ENCODE measurements around the gene OR56B1. TPM values are rescaled to one million over a fixed set of nuclear protein-coding genes. Genes with fewer than 3 reads are reported as not detected.

Gene OR56B1
- polyA plus RNA-seq (not detected in 2 replicates), polyA minus RNA-seq (0.24 TPM in 1 of 2 replicates, not detected in the other)

DNA sequence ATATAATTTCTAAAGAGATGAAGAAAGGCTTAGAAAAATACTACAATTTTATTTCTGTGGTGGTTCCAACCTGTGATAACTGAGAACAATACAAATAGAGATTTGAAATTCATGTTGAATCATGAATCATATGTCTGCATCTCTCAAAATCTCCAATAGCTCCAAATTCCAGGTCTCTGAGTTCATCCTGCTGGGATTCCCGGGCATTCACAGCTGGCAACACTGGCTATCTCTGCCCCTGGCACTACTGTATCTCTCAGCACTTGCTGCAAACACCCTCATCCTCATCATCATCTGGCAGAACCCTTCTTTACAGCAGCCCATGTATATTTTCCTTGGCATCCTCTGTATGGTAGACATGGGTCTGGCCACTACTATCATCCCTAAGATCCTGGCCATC is at the start of gene OR56B1:
Gene OR56B1, plus strand, starts transcription at position 53 of the 400 bp plus-strand sequence. Its CDS starts 69 bp downstream, at position 122.
- TF ChIP-seq MXI1 (conservative IDR thresholded peaks at IDR 0.05; ENCODE audit: poor library complexity, severe bottlenecking): no peak
- no peak for TF ChIP-seq SMC3 (conservative IDR thresholded peaks at IDR 0.05; ENCODE audit: poor library complexity)
- TF ChIP-seq, protein P1, sequence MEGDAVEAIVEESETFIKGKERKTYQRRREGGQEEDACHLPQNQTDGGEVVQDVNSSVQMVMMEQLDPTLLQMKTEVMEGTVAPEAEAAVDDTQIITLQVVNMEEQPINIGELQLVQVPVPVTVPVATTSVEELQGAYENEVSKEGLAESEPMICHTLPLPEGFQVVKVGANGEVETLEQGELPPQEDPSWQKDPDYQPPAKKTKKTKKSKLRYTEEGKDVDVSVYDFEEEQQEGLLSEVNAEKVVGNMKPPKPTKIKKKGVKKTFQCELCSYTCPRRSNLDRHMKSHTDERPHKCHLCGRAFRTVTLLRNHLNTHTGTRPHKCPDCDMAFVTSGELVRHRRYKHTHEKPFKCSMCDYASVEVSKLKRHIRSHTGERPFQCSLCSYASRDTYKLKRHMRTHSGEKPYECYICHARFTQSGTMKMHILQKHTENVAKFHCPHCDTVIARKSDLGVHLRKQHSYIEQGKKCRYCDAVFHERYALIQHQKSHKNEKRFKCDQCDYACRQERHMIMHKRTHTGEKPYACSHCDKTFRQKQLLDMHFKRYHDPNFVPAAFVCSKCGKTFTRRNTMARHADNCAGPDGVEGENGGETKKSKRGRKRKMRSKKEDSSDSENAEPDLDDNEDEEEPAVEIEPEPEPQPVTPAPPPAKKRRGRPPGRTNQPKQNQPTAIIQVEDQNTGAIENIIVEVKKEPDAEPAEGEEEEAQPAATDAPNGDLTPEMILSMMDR (IDR thresholded peaks at IDR 0.05; ENCODE audit: poor library complexity, severe bottlenecking): no peak
- no peak for TF ChIP-seq EP300 (conservative IDR thresholded peaks at IDR 0.05; ENCODE audit: poor library complexity, severe bottlenecking)
- no peak for TF ChIP-seq RAD21 (conservative IDR thresholded peaks at IDR 0.05)
- TF ChIP-seq EZH2 (IDR thresholded peaks at IDR 0.05; ENCODE audit: borderline replicate concordance, insufficient read depth, low read length, poor library complexity, severe bottlenecking): no peak
- no peak for TF ChIP-seq REST (IDR thresholded peaks at IDR 0.05; ENCODE audit: borderline replicate concordance)
- TF ChIP-seq TAF1 (IDR thresholded peaks at IDR 0.05; ENCODE audit: low read depth): no peak
- TF ChIP-seq POLR2AphosphoS5 (IDR thresholded peaks at IDR 0.05): no peak
- Histone ChIP-seq H3K79me2 (replicated peaks; ENCODE audit: insufficient read depth, low read length) (no peaks in the 10 kb centered on the region), H3K9me3 (ENCODE audit: low read length) (no peaks in the 10 kb centered on the region), H3K4me2 (ENCODE audit: low read length) (no peak within 1 kb of the TSS), H3K9me2 (ENCODE audit: insufficient read depth, low read length) (no peaks in the 10 kb centered on the region), H4K20me1 (ENCODE audit: insufficient read depth) (no peaks in the 10 kb centered on the region), H3F3A (ENCODE audit: insufficient read depth, low read length, poor library complexity, severe bottlenecking) (no peaks in the 10 kb centered on the region), H2AFZ (ENCODE audit: low read depth, low read length) (no peak within 1 kb of the TSS), H3K36me3 (ENCODE audit: insufficient read depth, low read length) (no peaks in the 10 kb centered on the region), H3K9ac (ENCODE audit: low read length) (no peak within 1 kb of the TSS), H3K27ac (ENCODE audit: low read length) (no peak within 1 kb of the TSS), H3K4me3 (ENCODE audit: low read length) (no peak within 1 kb of the TSS), H3K27me3 (ENCODE audit: insufficient read depth, low read depth, low read length) (no peaks in the 10 kb centered on the region)

GRCh38 chr11:5688482-5688881 is 47.8 kb upstream of the OR56B1 start:
- Histone ChIP-seq H3K9me3 (ENCODE audit: low read length) (no peaks in the 10 kb centered on the region), H3K36me3 (ENCODE audit: insufficient read depth, low read length) (no peaks in the 10 kb centered on the region), H3K4me2 (ENCODE audit: low read length) (no peak overlapping the region), H4K20me1 (ENCODE audit: insufficient read depth) (no peaks in the 10 kb centered on the region), H2AFZ (ENCODE audit: low read depth, low read length) (no peak overlapping the region), H3F3A (ENCODE audit: insufficient read depth, low read length, poor library complexity, severe bottlenecking) (no peaks in the 10 kb centered on the region), H3K27me3 (ENCODE audit: insufficient read depth, low read depth, low read length) (no peaks in the 10 kb centered on the region), H3K27ac (ENCODE audit: low read length) (no peak overlapping the region), H3K9me2 (ENCODE audit: insufficient read depth, low read length) (no peaks in the 10 kb centered on the region), H3K9ac (ENCODE audit: low read length) (no peak overlapping the region), H3K79me2 (replicated peaks; ENCODE audit: insufficient read depth, low read length) (no peaks in the 10 kb centered on the region), H3K4me3 (ENCODE audit: low read length) (no peak overlapping the region)
- TF ChIP-seq MXI1 (conservative IDR thresholded peaks at IDR 0.05; ENCODE audit: poor library complexity, severe bottlenecking) (no peak), TAF1 (IDR thresholded peaks at IDR 0.05; ENCODE audit: low read depth) (no peak), POLR2AphosphoS5 (IDR thresholded peaks at IDR 0.05) (no peak), EP300 (conservative IDR thresholded peaks at IDR 0.05; ENCODE audit: poor library complexity, severe bottlenecking) (no peak)
- TF ChIP-seq, protein P1 (IDR thresholded peaks at IDR 0.05; ENCODE audit: poor library complexity, severe bottlenecking): no peak
